Measurements from ENCODE around the gene C3orf22. TPM values are rescaled to one million over a fixed set of nuclear protein-coding genes. Genes with fewer than 3 reads are reported as not detected.
A peak's percentile ranks its signal among the peaks of the same experiment; 100 is the strongest.

Gene C3orf22
- total RNA-seq, 2 experiments from 2014 or later, result not detected

- ChIA-PET CTCF (no interaction called here), POLR2A (no interaction called here)
- Mint-ChIP-seq H3K4me3 (no peak overlapping the region), H3K9me3 (no peaks in the 10 kb centered on the region), H3K4me1 (no peaks in the 10 kb centered on the region), H3K27ac (no peak overlapping the region), H3K27me3 (peaks cover 11% of the 10 kb centered on the region), H3K36me3 (ENCODE audit: low read depth) (no peaks in the 10 kb centered on the region)
- DNase-seq, result no peak
Observed at GRCh38 chr3:126570103-126570541, 11.4 kb upstream of the C3orf22 start.

DNA sequence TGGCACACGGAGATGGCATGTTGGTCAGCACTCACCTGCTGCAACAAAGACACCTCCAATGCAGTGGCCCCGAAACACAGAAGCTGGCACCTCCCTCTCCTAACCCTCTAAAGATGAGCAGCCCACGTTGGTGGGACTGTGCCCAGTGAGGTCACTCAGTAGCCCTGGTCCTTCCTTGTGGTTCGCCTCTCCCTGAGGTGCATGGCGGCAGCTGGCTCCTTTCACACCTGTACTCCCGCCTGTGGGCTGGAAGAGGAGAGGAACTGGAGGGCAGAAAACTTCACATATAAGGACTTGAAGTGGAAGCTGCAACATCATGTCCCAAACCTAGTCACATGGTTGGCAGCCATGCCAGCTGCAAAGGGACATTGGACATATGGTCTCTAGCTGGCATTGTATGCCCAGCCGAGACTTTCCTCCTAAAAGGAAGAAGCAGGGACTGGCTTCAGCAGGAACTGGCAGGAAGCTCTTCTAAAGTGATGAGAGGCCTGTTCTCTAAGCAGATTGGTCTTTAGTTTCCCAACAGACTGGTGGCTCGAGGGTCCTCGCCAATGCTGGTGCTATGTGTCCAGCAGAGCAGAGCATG lies 10.8 kb upstream of the C3orf22 start:
- no peaks in the 10 kb centered on the region for H3K36me3 Mint-ChIP-seq (ENCODE audit: low read depth)
- H3K27ac Mint-ChIP-seq, result no peak overlapping the region
- H3K4me3 Mint-ChIP-seq, result no peak overlapping the region
- CTCF ChIA-PET, result no interaction called here
- no peaks in the 10 kb centered on the region for H3K4me1 Mint-ChIP-seq
- POLR2A ChIA-PET, result no interaction called here
- peaks cover 9% of the 10 kb centered on the region for H3K27me3 Mint-ChIP-seq
- DNase-seq, result no peak
- no peaks in the 10 kb centered on the region for H3K9me3 Mint-ChIP-seq

- H3K36me3 Mint-ChIP-seq (ENCODE audit: low read depth), result no peaks in the 10 kb centered on the region
- no peaks in the 10 kb centered on the region for H3K9me3 Mint-ChIP-seq
- no peaks in the 10 kb centered on the region for H3K4me1 Mint-ChIP-seq
- CTCF ChIA-PET, result no interaction called here
- DNase-seq, result no peak
- POLR2A ChIA-PET, result no interaction called here
- no peak overlapping the region for H3K27ac Mint-ChIP-seq
- no peak overlapping the region for H3K4me3 Mint-ChIP-seq
- H3K27me3 Mint-ChIP-seq, result peaks cover 8% of the 10 kb centered on the region
Observed at GRCh38 chr3:126568776-126569342, 10.1 kb upstream of the C3orf22 start.

DNA sequence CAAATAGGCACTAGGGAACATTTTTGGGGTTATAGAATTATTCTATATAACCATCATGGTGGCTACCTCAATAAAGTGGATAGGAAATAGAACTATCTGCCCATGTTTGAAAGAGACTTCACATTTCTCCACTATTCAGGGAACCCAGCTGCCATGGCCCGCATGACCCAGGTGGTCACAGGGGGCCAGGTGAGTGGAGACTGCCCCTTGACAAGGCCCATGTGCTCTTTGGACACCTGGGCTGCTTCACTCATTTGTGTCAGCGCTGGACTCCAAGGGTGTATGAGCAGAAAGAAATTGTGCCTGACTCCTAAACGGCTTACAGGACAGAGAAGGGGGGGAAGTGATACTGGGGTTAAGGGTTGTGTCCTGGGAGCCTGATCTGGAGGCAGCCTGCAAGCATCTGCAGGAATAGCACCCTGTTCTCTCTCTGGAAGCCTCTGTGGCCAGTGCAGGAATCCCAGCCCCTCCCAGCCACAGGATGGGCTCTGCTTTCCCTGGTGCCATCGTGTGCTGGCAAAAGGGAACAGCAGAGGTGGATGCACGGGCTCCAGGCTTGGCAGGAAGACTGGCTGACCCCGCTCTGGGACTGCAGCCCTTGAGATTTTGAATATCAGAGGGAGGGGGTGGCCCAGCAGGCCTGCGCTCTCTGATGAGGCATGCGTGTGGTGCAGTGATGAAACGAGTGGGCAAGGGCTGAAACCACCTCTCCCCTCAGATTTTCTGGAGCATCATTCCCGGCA lies 9.1 kb upstream of the C3orf22 start:
- Mint-ChIP-seq H3K27ac (no peak overlapping the region), H3K4me3 (no peak overlapping the region), H3K36me3 (ENCODE audit: low read depth) (no peaks in the 10 kb centered on the region), H3K9me3 (no peaks in the 10 kb centered on the region), H3K4me1 (no peaks in the 10 kb centered on the region), H3K27me3 (peaks cover 7% of the 10 kb centered on the region)
- no peak for DNase-seq
- POLR2A ChIA-PET, result no interaction called here
- CTCF ChIA-PET, result no interaction called here

- H3K27ac Mint-ChIP-seq, result no peak overlapping the region
- no peaks in the 10 kb centered on the region for H3K4me1 Mint-ChIP-seq
- H3K36me3 Mint-ChIP-seq (ENCODE audit: low read depth), result no peaks in the 10 kb centered on the region
- H3K9me3 Mint-ChIP-seq, result no peaks in the 10 kb centered on the region
- DNase-seq, result no peak
- POLR2A ChIA-PET, result no interaction called here
- H3K27me3 Mint-ChIP-seq, result peaks cover 20% of the 10 kb centered on the region
- no peak overlapping the region for H3K4me3 Mint-ChIP-seq
- CTCF ChIA-PET, result no interaction called here
Observed at GRCh38 chr3:126562737-126563276, 4.1 kb upstream of the C3orf22 start.

DNA sequence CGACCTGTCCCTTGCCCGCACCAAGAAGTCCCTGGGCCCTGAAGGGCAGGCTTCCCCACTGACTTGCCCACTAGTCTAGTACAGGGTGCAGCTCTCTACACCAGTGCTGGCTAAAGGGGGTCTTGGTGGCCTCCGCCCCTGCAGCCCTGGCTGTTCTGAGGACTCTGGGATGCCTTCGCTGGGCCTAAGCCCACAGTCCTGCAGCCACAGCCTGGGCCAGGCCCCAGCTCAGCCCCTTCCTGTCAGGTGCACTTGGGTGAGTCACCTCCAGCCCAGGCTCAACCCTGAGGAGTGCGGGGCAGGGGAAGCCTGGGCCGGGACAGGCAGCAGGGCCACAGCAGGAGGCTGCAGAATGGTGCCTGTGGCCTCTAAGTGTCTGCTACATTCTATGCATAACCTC lies 971 bp downstream of the C3orf22 start:
- ChIA-PET CTCF (no interaction called here), POLR2A (no interaction called here)
- Mint-ChIP-seq H3K4me3 (no peak overlapping the region), H3K36me3 (ENCODE audit: low read depth) (no peaks in the 10 kb centered on the region), H3K9me3 (no peaks in the 10 kb centered on the region), H3K27ac (no peak overlapping the region), H3K4me1 (no peaks in the 10 kb centered on the region), H3K27me3 (peaks cover 12% of the 10 kb centered on the region)
- no peak for DNase-seq

- Mint-ChIP-seq H3K27me3 (peaks cover 10% of the 10 kb centered on the region), H3K9me3 (no peaks in the 10 kb centered on the region), H3K4me1 (no peaks in the 10 kb centered on the region), H3K36me3 (ENCODE audit: low read depth) (no peaks in the 10 kb centered on the region), H3K4me3 (no peak overlapping the region), H3K27ac (no peak overlapping the region)
- ChIA-PET POLR2A (no interaction called here), CTCF (no interaction called here)
- DNase-seq, result peak; percentile 11
Observed at GRCh38 chr3:126557415-126557745, 1.4 kb downstream of the C3orf22 start.

- ChIA-PET POLR2A (no interaction called here), CTCF (no interaction called here)
- Mint-ChIP-seq H3K4me3 (no peak overlapping the region), H3K27me3 (peaks cover 5% of the 10 kb centered on the region), H3K36me3 (ENCODE audit: low read depth) (no peaks in the 10 kb centered on the region), H3K9me3 (no peaks in the 10 kb centered on the region), H3K27ac (no peak overlapping the region), H3K4me1 (no peaks in the 10 kb centered on the region)
- DNase-seq, result peak; percentile 6
Observed at GRCh38 chr3:126556637-126557414, 1.9 kb downstream of the C3orf22 start.

DNA sequence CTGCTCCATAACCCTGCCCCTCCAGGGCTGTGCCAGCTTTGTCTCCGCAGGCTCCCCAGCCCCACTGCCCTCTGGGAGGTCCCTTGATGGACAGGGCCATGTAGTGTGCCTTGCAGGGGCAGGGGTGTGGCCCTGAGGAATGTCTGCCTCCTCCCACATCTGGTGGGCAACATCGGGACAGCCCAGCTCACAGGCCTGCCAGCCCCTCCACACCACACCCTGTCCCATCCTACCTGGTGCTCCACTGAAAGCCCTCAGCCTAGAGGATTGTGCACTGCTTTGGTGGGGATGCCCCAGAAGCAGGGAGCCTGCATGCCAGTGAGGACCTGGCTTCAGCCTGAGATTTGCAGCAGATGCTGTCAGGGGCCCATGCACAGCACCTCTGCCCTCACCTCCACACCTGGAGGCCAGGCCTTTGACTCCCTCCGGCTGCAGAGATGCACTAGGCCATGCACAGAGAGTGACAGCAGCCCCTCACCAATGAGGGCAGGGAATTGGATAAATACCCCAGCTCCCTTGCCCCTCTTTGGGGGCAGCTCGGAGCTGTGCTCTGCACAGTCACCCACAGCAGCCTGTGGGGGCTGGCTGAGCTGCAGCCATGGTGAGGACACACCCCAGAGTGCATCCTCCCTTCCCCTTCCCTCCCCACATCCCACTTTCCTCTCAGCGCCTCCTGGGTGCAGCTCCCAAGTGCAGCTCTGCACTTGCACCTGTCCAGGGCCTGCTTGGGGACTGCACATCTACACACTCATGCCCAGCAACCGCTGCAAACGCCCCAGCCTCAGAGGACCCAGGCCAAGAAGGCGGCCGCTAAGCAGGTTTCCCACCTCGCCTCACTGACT lies 2.7 kb downstream of the C3orf22 start:
- Mint-ChIP-seq H3K36me3 (ENCODE audit: low read depth) (no peaks in the 10 kb centered on the region), H3K4me1 (no peaks in the 10 kb centered on the region)
- CTCF ChIA-PET, result no interaction called here

DNA sequence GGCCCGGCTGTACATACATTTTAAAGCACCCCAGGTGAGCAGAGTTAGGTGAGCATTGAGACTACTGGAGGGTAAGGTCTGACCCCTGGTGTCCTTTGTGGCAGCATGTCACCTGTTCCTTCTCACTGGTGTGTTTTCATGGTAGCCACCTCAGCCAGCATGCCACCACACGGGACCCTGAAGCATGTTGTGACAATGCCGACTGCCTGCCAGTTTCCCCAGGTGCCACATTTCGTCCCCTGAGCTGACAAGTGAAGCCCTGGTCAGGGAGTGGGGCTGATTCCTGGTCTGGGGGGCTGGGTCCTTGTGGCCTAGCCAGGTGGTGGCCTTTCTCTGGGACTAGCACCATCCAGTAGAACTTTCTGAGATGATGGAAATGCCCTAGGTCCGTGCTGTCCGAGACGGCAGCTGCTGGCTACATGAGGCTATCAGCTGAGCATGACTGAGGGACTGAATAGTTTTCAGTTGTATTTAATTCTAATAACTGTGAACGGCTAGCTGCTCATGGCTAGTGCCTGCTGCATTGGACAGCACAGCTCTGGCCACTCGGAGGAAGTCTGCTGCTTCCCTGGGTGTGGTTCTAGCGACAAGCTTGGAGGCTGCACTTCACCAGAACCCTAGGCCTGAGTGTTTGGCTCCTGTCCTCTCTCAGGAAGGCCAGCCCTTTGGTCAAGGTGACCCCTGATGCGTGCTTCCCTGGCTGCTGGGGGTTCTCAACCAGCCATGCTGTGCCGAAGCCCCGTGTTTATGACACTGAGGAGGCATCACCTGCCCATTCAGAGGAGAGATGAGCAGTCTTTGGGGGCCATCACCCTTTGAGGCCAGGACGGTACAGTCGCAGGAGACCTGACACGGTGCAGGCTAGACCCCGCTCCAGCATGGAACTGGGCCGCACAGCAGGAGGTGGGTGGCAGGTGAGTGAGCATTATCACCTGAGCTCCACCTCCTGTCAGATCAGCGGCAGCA lies 3.9 kb downstream of the C3orf22 start:
- ChIA-PET CTCF (no interaction called here), POLR2A (no interaction called here)
- DNase-seq, result peak; percentile 12
- Mint-ChIP-seq H3K9me3 (no peaks in the 10 kb centered on the region), H3K4me3 (no peak overlapping the region), H3K4me1 (no peaks in the 10 kb centered on the region), H3K27ac (no peak overlapping the region), H3K27me3 (peaks cover 2% of the 10 kb centered on the region), H3K36me3 (ENCODE audit: low read depth) (no peaks in the 10 kb centered on the region)

More for the DNA sequence above, 2.7 kb downstream of the C3orf22 start:
- Mint-ChIP-seq H3K9me3 (no peaks in the 10 kb centered on the region), H3K27ac (no peak overlapping the region), H3K4me3 (no peak overlapping the region), H3K27me3 (peaks cover 1% of the 10 kb centered on the region)
- peak; percentile 13 for DNase-seq
- POLR2A ChIA-PET, result no interaction called here

- no peak overlapping the region for H3K4me3 Mint-ChIP-seq
- ChIA-PET CTCF (no interaction called here), POLR2A (no interaction called here)
- no peaks in the 10 kb centered on the region for H3K9me3 Mint-ChIP-seq
- H3K27ac Mint-ChIP-seq, result no peak overlapping the region
- DNase-seq, result peak; percentile 8
- H3K27me3 Mint-ChIP-seq, result peaks cover 2% of the 10 kb centered on the region
- no peaks in the 10 kb centered on the region for H3K36me3 Mint-ChIP-seq (ENCODE audit: low read depth)
- no peaks in the 10 kb centered on the region for H3K4me1 Mint-ChIP-seq
Observed at GRCh38 chr3:126553284-126554084, 5.2 kb downstream of the C3orf22 start.

Measured in activated CD4-positive, alpha-beta memory T cell treated with anti-CD3 and anti-CD28 coated beads, Interleukin-2, amount 10 ng/mL, durations not matched to agents 7 days and 5 days (primary cell).